Measurements from ENCODE around the gene GRIFIN. TPM values are rescaled to one million over a fixed set of nuclear protein-coding genes. Genes with fewer than 3 reads are reported as not detected.

Gene GRIFIN
- total RNA-seq, 2 donors from 2014 or later = not detected

DNA sequence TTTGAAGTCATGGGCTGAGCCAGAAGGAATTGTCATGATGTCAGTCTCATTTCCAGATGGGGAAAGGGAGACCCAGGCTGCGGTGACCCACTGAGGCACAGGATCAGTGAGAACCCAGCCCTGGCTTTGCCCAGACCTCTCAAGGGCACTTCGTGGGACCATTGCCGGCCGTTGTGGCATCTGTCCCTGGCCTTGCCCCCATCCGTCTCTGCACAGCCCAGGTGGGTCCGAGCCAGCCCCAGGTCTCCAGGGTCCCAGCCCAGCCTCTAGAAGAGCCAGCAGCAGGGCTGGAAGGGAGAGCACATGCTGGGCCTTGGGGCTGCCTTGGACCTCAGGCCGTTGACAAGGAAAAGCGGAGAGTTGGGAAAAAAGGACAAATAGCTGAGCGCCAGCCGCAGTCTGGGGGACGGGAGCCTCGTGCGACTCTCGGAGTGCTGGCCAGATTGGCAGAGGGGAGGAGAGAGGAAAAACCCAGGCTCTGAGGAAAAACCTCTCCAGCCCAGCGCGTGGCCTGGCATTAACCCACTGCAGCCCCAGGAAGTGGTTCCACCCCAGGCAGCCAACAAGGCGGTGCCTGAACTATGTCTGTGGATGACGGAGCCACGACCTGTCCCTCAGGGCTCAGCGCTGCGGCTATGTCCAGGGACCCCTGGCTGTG is 30.2 kb downstream of the GRIFIN start:
- WGBS = 91% methylated on average over 21 of the region's 21 CpGs
- Histone ChIP-seq H3K4me3 (no peak overlapping the region), H3K4me1 (replicated peaks) (no peaks in the 10 kb centered on the region), H3K9me3 (no peaks in the 10 kb centered on the region), H3K36me3 (no peaks in the 10 kb centered on the region), H3K27ac (no peak overlapping the region), H3K27me3 (replicated peaks; ENCODE audit: insufficient read depth) (no peaks in the 10 kb centered on the region)
- intact Hi-C loops (cut with DNase I) = no loop called here
- no peak for DNase-seq (ENCODE audit: low spot score)
- TF ChIP-seq POLR2AphosphoS5 (IDR thresholded peaks at IDR 0.05) (no peak), POLR2A (IDR thresholded peaks at IDR 0.05) (no peak)
- TF ChIP-seq, protein P1, sequence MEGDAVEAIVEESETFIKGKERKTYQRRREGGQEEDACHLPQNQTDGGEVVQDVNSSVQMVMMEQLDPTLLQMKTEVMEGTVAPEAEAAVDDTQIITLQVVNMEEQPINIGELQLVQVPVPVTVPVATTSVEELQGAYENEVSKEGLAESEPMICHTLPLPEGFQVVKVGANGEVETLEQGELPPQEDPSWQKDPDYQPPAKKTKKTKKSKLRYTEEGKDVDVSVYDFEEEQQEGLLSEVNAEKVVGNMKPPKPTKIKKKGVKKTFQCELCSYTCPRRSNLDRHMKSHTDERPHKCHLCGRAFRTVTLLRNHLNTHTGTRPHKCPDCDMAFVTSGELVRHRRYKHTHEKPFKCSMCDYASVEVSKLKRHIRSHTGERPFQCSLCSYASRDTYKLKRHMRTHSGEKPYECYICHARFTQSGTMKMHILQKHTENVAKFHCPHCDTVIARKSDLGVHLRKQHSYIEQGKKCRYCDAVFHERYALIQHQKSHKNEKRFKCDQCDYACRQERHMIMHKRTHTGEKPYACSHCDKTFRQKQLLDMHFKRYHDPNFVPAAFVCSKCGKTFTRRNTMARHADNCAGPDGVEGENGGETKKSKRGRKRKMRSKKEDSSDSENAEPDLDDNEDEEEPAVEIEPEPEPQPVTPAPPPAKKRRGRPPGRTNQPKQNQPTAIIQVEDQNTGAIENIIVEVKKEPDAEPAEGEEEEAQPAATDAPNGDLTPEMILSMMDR (IDR thresholded peaks at IDR 0.05) = no peak

DNA sequence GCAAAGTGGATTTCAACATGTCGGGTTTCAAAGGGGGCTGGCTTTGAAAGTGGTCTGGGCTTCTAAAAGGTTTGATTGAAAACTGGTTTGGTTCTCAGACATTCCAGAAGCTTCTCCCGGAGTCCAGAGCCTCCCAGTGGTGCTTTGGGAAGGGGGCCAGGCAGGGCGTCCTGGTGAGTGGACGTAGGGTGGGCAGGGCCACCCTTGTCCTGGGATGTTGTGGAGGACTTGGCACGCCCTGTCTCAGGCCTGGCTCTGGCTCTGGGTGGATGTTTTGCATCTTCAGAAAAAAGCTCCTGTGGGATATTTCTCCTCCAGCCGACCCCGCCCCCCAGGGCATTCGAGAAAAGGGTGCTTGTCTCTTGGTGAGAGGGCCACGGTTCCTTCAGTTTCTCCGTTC is 31.2 kb downstream of the GRIFIN start:
- intact Hi-C loops (cut with DNase I) = no loop called here
- no peak for TF ChIP-seq POLR2A (IDR thresholded peaks at IDR 0.05)
- TF ChIP-seq, protein P1 (IDR thresholded peaks at IDR 0.05) = no peak
- TF ChIP-seq POLR2AphosphoS5 (IDR thresholded peaks at IDR 0.05) = no peak
- H3K4me3 ChIP-seq = no peak overlapping the region
- no peaks in the 10 kb centered on the region for H3K36me3 ChIP-seq
- H3K27ac ChIP-seq = no peak overlapping the region
- H3K27me3 ChIP-seq (replicated peaks; ENCODE audit: insufficient read depth) = no peaks in the 10 kb centered on the region
- no peak for DNase-seq (ENCODE audit: low spot score)
- H3K4me1 ChIP-seq (replicated peaks) = no peaks in the 10 kb centered on the region
- WGBS = 72% methylated on average over 10 of the region's 10 CpGs
- H3K9me3 ChIP-seq = no peaks in the 10 kb centered on the region

DNA sequence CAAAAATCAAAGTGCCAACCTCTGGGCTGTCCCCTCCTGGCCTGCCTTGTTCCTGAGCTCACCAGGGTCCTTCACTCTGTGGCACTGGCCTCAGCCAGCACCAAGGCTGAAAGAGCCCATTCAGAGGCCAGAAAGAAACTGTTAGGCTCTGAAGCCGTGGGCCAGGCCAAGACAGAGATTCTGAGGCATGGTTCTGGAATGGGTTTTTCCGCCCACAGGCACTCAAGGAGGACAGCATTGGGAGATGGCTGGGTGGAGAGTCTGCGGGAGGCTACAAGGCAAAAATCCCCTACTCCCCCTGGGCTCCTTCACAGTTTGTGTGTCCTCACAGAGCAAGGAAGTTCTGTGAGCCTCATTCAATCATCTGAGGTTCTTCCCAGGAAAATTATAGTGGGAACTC is 31.7 kb downstream of the GRIFIN start:
- Histone ChIP-seq H3K9me3 (no peaks in the 10 kb centered on the region), H3K27me3 (replicated peaks; ENCODE audit: insufficient read depth) (no peaks in the 10 kb centered on the region), H3K36me3 (no peaks in the 10 kb centered on the region), H3K27ac (no peak overlapping the region), H3K4me1 (replicated peaks) (no peaks in the 10 kb centered on the region), H3K4me3 (no peak overlapping the region)
- 62% methylated on average over 3 of the region's 3 CpGs for WGBS
- no peak for TF ChIP-seq POLR2AphosphoS5 (IDR thresholded peaks at IDR 0.05)
- TF ChIP-seq POLR2A (IDR thresholded peaks at IDR 0.05) = no peak
- TF ChIP-seq, protein P1 (IDR thresholded peaks at IDR 0.05) = no peak
- no peak for DNase-seq (ENCODE audit: low spot score)
- intact Hi-C loops (cut with DNase I) = no loop called here

DNA sequence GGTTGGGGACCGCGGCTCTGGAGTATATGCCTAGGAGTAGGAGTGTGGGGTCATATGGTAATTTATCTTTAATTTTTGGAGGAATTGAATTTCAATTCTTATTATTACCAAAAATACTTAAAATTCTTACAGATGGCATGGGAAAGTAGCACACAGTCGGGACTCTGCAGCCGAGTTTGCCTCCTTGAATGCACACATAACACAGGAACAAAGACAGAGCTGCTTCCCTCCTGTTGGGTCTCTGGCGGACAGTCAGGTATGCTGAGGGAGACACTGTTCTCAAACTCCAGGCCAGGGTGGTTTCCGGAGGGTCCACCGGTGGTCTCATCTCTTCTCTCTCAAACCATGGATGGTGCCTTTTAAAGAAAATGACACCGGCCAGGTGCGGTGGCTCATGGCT is 32.7 kb downstream of the GRIFIN start:
- Histone ChIP-seq H3K27ac (no peak overlapping the region), H3K36me3 (no peaks in the 10 kb centered on the region), H3K4me3 (no peak overlapping the region), H3K9me3 (no peaks in the 10 kb centered on the region), H3K27me3 (replicated peaks; ENCODE audit: insufficient read depth) (no peaks in the 10 kb centered on the region), H3K4me1 (replicated peaks) (peaks cover 2% of the 10 kb centered on the region)
- intact Hi-C loops (cut with DNase I) = no loop called here
- TF ChIP-seq, protein P1 (IDR thresholded peaks at IDR 0.05) = no peak
- TF ChIP-seq POLR2AphosphoS5 (IDR thresholded peaks at IDR 0.05) (no peak), POLR2A (IDR thresholded peaks at IDR 0.05) (no peak)
- no peak for DNase-seq (ENCODE audit: low spot score)
- WGBS = 100% methylated on average over 9 of the region's 9 CpGs

DNA sequence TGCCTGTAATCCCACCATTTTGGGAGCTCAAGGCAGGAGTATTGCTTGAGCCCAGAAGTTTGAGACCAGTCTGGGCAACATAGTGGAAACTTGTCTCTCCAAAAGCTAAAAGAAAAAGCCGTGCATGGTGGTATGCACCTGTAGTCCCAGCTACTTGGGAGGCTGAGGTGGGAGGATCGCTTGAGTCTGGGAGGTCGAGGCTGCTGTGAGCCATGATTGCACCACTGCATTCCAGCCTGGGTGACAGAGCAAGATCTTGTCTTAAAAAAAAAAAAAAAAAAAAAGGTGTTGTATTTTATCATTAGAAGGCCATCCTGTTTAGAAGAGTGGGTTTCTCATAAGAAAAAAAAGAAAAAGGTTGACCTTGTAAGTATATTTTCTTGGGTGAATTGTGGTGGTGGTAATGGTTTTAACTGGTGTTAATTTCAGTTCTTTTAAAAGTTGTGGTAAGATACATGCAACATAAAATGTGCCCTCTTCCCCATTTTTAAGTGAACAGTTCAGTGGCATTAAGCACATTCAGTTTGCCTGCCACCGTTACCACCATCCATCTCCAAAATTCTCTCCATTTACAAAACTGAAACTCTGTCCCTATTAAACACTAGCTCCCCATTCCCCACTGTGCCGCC is 34.7 kb downstream of the GRIFIN start:
- WGBS = 93% methylated on average over 5 of the region's 5 CpGs
- Histone ChIP-seq H3K27ac (no peak overlapping the region), H3K27me3 (replicated peaks; ENCODE audit: insufficient read depth) (no peaks in the 10 kb centered on the region), H3K4me1 (replicated peaks) (peaks cover 10% of the 10 kb centered on the region), H3K36me3 (no peaks in the 10 kb centered on the region), H3K4me3 (no peak overlapping the region), H3K9me3 (no peaks in the 10 kb centered on the region)
- intact Hi-C loops (cut with DNase I) = no loop called here
- no peak for DNase-seq (ENCODE audit: low spot score)
- TF ChIP-seq, protein P1 (IDR thresholded peaks at IDR 0.05) = no peak
- TF ChIP-seq POLR2A (IDR thresholded peaks at IDR 0.05) (no peak), POLR2AphosphoS5 (IDR thresholded peaks at IDR 0.05) (no peak)
